Activated naive CD8-positive, alpha-beta T cell treated with anti-CD3 and anti-CD28 coated beads for 36 hours (primary cell): ENCODE data around the gene AHI1. TPM values are rescaled to one million over a fixed set of nuclear protein-coding genes. Genes with fewer than 3 reads are reported as not detected.
A peak's percentile ranks its signal among the peaks of the same experiment; 100 is the strongest.

Experiments used
- DNase-seq: peaks from one replicate; pipeline ENCODE4 v3.0.0; 2021
- H3K27ac Mint-ChIP-seq: one replicate; pipeline ENCODE4 v1.8.0; 2022; ENCODE audit warnings: mild to moderate bottlenecking, moderate library complexity, mixed read lengths
- H3K27me3 Mint-ChIP-seq: one replicate; pipeline ENCODE4 v1.8.0; 2022; ENCODE audit warnings: mild to moderate bottlenecking, mixed read lengths
- H3K36me3 Mint-ChIP-seq: one replicate; pipeline ENCODE4 v1.8.0; 2021; ENCODE audit warnings: mild to moderate bottlenecking, mixed read lengths
- H3K4me1 Mint-ChIP-seq: one replicate; pipeline ENCODE4 v1.8.0; 2021; ENCODE audit warnings: mixed read lengths
- H3K4me3 Mint-ChIP-seq: one replicate; pipeline ENCODE4 v1.8.0; 2022; ENCODE audit warnings: mild to moderate bottlenecking, moderate library complexity, mixed read lengths
- H3K9me3 Mint-ChIP-seq: one replicate; pipeline ENCODE4 v1.8.0; 2022; ENCODE audit warnings: mixed read lengths
- total RNA-seq, 2 experiments: library from RNA; stranded (reverse); gene quantifications; one replicate each; pipeline ENCODE4 v1.2.3, GENCODE V29; 2021

AHI1 gene
- total RNA-seq, 2 experiments from 2014 or later = 35.6 to 37.1 TPM

DNA sequence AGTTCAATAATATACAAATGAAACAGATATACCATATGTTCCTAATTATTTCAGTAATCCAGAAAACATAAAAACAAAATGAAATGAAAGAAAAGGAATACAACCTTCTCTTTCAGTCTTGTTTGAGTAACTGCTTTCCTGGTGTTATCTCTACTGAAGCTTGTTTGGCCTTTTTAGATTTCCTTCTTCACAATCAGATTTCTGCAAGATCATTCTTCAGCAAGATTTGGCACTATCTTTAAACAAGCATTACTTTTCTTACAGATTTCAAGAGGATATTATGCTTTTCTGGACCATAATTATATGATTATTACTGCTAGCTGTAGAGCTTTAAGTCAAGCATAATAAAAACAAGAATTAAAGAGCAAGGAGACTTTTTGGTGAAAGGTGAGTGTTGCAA lies 196.2 kb downstream of the AHI1 start:
- no peaks in the 10 kb centered on the region for H3K27me3 Mint-ChIP-seq
- peaks cover 23% of the 10 kb centered on the region for H3K4me1 Mint-ChIP-seq
- peaks cover 58% of the 10 kb centered on the region for H3K36me3 Mint-ChIP-seq
- DNase-seq = no peak
- H3K27ac Mint-ChIP-seq = no peak overlapping the region
- peaks cover 10% of the 10 kb centered on the region for H3K9me3 Mint-ChIP-seq
- no peak overlapping the region for H3K4me3 Mint-ChIP-seq

DNA sequence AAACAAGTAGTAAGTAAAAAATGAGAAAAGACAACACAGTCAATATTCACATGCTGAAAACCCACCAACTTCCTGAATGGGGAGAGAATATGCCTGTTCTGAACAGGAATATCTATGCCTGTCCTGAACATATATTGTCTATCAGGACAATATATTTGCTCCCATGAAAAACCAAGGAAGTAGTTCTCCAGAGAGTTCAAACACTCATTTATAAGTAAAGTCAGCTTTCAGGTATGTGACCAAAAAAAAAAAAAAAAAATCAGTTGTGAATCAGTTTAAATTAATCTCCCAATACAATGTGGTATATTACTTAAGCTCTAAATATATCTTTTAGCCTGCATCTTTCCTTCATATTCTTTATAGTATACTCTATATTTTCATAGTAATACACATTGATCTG lies 197.0 kb downstream of the AHI1 start:
- Mint-ChIP-seq H3K27ac (no peak overlapping the region), H3K36me3 (peaks cover 56% of the 10 kb centered on the region), H3K9me3 (peaks cover 10% of the 10 kb centered on the region)

DNA sequence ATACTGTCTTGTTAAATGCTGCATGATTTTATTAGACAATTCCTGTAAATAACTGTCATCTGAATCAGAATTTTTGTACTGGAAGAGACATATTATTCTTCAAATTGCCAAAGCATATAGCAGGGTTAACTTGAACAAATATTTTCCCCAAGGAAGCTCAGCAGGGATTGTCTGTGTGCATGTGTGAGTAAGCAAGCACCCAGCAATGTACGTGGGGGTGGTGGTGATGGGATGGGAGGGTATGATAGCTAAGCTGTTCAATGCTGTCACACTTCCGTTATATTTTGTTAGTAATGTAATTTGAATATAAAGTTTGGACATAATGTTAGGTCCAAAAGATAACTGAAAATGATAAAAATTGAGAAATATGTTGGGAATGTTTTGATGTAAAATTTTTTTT lies 198.3 kb downstream of the AHI1 start:
- Mint-ChIP-seq H3K4me3 (no peak overlapping the region), H3K36me3 (peaks cover 52% of the 10 kb centered on the region), H3K27ac (peak overlapping the region; percentile 88), H3K27me3 (no peaks in the 10 kb centered on the region), H3K9me3 (peaks cover 12% of the 10 kb centered on the region), H3K4me1 (peaks cover 20% of the 10 kb centered on the region)
- no peak for DNase-seq

More for the DNA sequence above, 197.0 kb downstream of the AHI1 start:
- no peak for DNase-seq
- Mint-ChIP-seq H3K4me1 (peaks cover 20% of the 10 kb centered on the region), H3K4me3 (no peak overlapping the region), H3K27me3 (no peaks in the 10 kb centered on the region)

DNA sequence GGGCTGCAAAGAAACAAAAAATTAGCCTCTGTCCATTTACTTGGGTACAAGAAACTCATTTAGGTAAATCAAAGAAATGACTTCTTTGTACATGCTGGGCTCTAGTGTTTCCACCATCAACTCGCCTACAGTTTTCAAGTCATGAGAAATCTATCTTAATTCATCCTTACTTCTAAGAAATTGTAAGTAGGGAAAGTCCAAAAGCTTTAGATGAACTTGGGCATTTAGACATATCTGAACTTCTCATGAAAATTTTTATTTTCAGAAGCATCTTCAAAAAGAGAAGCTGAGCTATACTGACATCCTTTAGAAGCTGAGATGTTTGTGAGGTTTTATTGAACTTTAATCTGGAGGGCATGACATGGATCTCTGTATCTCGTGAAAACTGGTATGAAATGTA lies 199.1 kb downstream of the AHI1 start:
- peaks cover 12% of the 10 kb centered on the region for H3K9me3 Mint-ChIP-seq
- peak overlapping the region; percentile 43 for H3K4me3 Mint-ChIP-seq
- no peaks in the 10 kb centered on the region for H3K27me3 Mint-ChIP-seq
- H3K36me3 Mint-ChIP-seq = peaks cover 52% of the 10 kb centered on the region
- H3K4me1 Mint-ChIP-seq = peaks cover 20% of the 10 kb centered on the region
- H3K27ac Mint-ChIP-seq = peak overlapping the region; percentile 88
- no peak for DNase-seq

DNA sequence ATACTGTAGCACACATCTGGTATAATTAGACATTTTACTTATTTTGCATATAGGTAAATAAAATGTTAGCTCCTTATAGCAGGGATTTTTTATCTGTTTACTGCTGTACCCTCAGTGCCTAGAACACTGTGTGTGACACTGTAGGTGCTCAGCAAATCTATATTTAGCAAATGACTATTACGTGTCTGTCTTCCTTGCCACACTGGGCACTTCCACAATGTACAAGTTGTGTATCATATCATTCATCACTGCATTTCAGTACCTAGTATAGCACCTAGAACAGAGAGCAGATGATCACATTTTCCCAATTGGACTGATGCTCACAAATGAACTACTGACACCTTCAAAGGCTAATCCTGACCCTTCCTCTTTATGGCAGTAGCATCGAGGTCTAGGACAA lies 200.8 kb downstream of the AHI1 start:
- H3K9me3 Mint-ChIP-seq = peaks cover 5% of the 10 kb centered on the region
- no peak for DNase-seq
- H3K4me3 Mint-ChIP-seq = no peak overlapping the region

DNA sequence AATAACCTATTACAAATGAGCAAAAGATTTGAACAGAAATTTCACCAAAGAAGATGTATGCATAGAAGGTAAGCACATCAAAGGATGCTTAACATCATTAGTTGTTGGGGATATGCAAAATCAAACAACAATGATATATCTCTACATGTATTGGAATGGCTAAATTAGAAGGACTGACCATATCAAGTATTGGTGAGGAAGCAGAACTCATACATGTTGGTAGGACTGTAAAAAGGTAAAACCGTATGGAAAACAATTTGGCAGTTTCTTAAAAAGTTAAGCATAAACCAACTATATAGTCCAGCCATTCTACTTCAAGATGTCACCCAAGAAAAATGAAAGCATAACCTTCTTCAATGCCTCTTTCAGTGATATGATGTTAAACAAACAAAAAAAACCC lies 202.5 kb downstream of the AHI1 start:
- peaks cover 29% of the 10 kb centered on the region for H3K36me3 Mint-ChIP-seq
- H3K27me3 Mint-ChIP-seq = no peaks in the 10 kb centered on the region

More for the DNA sequence above, 200.8 kb downstream of the AHI1 start:
- Mint-ChIP-seq H3K27me3 (no peaks in the 10 kb centered on the region), H3K4me1 (peaks cover 20% of the 10 kb centered on the region), H3K27ac (no peak overlapping the region), H3K36me3 (peaks cover 36% of the 10 kb centered on the region)

DNA sequence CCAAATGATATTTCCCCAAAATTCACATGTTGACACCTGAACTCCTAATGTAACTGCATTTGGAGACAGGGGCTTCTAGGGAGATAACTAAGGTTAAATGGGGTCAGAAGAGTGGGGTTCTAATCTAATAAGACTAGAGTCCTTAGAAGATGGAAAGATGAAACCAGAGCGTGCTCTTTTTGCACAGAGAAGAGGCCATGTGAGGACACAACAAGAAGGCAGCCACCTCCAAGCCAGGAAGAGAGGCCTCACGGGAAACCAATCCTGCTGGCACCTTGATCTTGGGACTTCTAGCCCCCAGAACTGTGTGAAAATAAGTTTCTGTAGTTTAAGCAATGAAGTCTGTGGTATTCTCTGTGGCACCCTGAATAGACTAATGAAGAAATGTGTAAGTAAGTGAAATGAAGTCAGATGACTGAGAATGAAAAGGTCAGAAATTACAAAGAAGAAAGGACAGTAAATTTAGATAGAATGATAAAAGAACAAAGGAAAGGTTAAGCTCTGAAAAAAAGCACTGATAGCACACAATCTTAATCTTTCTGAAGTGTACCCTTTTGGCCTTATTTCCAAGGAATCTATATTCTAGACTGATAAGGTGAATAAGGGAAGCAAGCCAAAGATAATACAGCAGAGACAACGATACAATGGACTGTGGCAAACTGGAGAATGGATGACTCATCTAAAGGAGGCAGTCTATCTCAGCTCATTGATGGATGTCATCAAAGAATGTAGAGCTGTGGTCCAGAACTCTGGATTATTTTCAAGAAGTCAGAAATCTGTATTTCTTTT lies 206.1 kb downstream of the AHI1 start:
- no peak for DNase-seq
- H3K9me3 Mint-ChIP-seq = peaks cover 3% of the 10 kb centered on the region
- no peaks in the 10 kb centered on the region for H3K27me3 Mint-ChIP-seq
- no peak overlapping the region for H3K4me3 Mint-ChIP-seq
- no peak overlapping the region for H3K27ac Mint-ChIP-seq
- H3K4me1 Mint-ChIP-seq = no peaks in the 10 kb centered on the region
- peaks cover 28% of the 10 kb centered on the region for H3K36me3 Mint-ChIP-seq

More for the DNA sequence above, 202.5 kb downstream of the AHI1 start:
- peaks cover 20% of the 10 kb centered on the region for H3K4me1 Mint-ChIP-seq
- DNase-seq = no peak
- H3K4me3 Mint-ChIP-seq = no peak overlapping the region
- no peak overlapping the region for H3K27ac Mint-ChIP-seq
- H3K9me3 Mint-ChIP-seq = peaks cover 3% of the 10 kb centered on the region

DNA sequence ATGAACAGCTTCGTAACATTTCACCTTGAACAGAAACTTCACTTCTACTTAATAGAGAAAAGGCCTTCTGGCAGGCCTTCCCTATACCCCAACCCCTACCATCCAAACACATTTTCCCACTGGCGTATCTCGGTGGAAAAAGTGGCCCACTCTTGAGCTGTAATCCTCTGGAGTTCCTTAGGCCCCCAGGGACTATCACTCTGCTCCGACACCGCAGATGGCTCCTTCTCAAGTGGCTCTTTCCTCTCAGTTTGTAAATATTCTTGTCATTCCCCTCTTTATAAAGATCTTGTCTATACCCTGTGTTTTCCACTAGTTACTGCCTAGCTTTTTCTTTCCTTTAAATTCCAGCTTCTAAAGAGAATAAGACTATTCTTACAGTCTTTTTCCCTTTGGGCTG lies 207.7 kb downstream of the AHI1 start:
- no peak overlapping the region for H3K27ac Mint-ChIP-seq
- no peak overlapping the region for H3K4me3 Mint-ChIP-seq
- H3K9me3 Mint-ChIP-seq = no peaks in the 10 kb centered on the region
- H3K27me3 Mint-ChIP-seq = no peaks in the 10 kb centered on the region
- H3K4me1 Mint-ChIP-seq = no peaks in the 10 kb centered on the region
- no peak for DNase-seq
- peaks cover 23% of the 10 kb centered on the region for H3K36me3 Mint-ChIP-seq

DNA sequence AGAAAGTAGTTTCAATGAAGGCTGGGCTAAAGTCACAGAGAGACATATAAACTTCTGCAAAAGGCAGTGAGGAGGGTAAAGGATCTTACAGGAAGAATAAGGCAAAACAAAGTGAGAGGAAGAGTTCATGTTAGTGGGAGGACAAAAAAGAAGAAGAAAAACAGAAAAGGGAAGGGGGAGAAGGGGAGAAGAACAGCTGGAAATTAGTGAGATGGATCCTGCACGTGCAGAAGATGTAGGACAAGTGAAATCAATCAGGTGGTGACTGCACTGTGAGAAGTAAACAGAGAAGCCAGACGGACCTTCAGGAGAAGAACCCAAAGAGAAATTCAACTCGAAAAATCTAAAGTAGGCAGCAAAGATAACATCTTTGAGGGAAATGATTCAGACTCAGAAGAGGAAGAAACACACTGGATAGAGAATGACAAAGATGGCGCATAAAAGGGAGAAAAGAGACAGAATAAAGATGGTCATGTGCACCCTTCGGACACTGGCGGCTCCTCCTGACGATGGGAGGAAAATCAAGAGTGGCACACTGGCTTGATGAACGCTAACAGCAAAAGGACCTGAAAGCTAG lies 210.5 kb downstream of the AHI1 start:
- Mint-ChIP-seq H3K27ac (no peak overlapping the region), H3K27me3 (no peaks in the 10 kb centered on the region), H3K4me3 (no peak overlapping the region), H3K4me1 (no peaks in the 10 kb centered on the region), H3K9me3 (no peaks in the 10 kb centered on the region), H3K36me3 (peaks cover 20% of the 10 kb centered on the region)
- no peak for DNase-seq

DNA sequence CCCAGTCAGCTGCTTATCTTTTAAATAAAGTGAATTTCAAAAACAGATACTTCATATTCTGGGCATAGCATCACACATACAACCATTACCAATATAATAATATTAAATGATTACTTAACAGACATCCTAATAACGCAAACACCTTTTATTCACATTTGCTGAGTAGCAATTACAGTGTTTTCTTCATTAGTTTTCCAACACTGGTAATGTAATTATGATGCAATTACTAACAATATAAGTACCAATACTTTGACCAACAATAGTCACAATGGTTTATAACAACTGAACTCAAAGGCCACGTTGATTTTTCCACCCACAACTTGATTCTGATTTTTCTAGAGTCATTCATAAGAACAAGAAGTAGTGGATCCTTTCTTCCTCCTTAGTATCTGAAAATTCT lies 212.4 kb downstream of the AHI1 start:
- H3K36me3 Mint-ChIP-seq = peaks cover 20% of the 10 kb centered on the region
- H3K9me3 Mint-ChIP-seq = no peaks in the 10 kb centered on the region
- no peak overlapping the region for H3K27ac Mint-ChIP-seq
- H3K27me3 Mint-ChIP-seq = no peaks in the 10 kb centered on the region
- DNase-seq = no peak
- H3K4me3 Mint-ChIP-seq = no peak overlapping the region
- H3K4me1 Mint-ChIP-seq = peaks cover 2% of the 10 kb centered on the region

DNA sequence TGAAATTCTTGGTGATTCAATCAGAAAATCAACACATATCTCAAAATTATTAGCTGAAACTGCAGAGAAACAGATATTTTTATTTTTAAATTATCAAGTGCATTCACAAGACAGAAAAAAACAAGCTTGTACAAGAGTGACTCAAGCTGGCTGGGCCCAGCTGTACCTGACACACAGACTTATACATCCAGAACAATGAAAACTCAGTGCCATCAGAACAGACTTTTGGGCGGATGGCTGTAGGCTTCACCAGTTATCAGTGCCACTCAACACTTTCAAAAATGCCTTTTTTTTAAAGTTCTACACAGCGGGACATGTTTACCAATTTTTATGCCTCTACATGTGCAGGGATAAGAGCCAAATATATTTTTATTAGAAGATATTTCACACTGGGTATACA lies 213.6 kb downstream of the AHI1 start:
- Mint-ChIP-seq H3K27ac (no peak overlapping the region), H3K36me3 (peaks cover 18% of the 10 kb centered on the region), H3K9me3 (no peaks in the 10 kb centered on the region), H3K4me1 (peaks cover 2% of the 10 kb centered on the region), H3K27me3 (no peaks in the 10 kb centered on the region), H3K4me3 (no peak overlapping the region)
- DNase-seq = no peak

DNA sequence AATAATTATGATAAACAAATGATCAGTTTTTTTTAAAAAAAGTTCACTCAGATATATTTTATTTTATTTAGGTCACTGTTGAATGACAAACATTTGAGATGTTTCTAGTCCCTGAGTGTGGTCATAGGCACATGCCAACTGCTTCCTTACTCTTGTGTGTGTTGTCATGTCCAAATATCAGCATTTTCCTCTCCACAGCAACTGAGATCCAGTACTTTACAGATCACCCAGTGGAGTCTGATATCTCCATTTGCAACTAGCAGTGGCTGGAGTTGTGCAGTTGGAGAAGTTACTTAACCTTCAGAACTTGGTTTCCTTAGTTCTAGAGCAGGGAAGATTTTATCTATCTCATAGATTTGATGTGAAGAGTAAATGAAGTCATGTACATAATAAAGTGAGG lies 215.1 kb downstream of the AHI1 start:
- Mint-ChIP-seq H3K27me3 (no peaks in the 10 kb centered on the region), H3K36me3 (peaks cover 14% of the 10 kb centered on the region), H3K9me3 (no peaks in the 10 kb centered on the region), H3K27ac (no peak overlapping the region), H3K4me3 (no peak overlapping the region), H3K4me1 (peaks cover 2% of the 10 kb centered on the region)
- DNase-seq = no peak

DNA sequence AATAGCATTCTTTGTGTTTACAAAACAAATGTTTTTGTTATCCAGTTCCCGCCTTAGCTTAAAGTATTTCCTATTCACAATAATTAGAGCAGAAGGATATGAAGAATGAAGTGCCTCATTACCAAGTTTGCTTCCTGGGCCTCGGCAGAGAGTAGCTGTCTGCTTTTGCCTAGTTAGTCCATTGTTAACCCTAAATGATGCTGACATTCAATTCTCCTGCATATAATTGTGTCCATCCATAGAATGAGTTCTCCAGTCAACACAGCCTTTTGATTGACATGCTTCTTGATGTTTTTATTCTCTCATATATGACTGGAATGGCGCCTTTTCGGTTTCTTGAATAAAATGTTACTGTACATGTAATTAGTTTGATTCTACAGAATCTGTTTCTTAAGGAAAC lies 215.6 kb downstream of the AHI1 start:
- Mint-ChIP-seq H3K9me3 (no peaks in the 10 kb centered on the region), H3K36me3 (peaks cover 10% of the 10 kb centered on the region), H3K27me3 (peaks cover under 1% of the 10 kb centered on the region), H3K4me3 (no peak overlapping the region), H3K27ac (no peak overlapping the region), H3K4me1 (peaks cover 2% of the 10 kb centered on the region)
- no peak for DNase-seq

DNA sequence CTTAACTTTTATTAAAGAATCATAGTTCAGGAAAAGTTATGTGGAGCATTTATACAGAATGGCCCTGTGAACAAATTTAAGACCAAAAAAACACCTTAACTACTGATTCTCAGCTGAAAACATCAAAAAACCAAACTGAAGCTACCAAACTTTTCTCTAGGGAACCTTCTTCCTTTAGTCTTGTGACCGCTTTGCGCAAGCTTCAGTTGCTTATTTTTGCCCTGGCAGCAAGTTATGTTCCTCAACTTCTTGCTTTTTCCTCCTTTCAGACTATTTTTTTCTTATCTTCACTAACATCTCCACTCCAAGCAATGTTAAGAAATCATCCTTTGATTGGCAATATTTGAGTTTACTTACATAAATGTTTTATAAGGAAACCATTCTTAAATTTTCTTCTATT lies 216.3 kb downstream of the AHI1 start:
- Mint-ChIP-seq H3K27ac (no peak overlapping the region), H3K4me3 (no peak overlapping the region), H3K4me1 (peaks cover 2% of the 10 kb centered on the region), H3K27me3 (peaks cover 7% of the 10 kb centered on the region), H3K36me3 (peaks cover 10% of the 10 kb centered on the region), H3K9me3 (no peaks in the 10 kb centered on the region)
- DNase-seq = no peak

DNA sequence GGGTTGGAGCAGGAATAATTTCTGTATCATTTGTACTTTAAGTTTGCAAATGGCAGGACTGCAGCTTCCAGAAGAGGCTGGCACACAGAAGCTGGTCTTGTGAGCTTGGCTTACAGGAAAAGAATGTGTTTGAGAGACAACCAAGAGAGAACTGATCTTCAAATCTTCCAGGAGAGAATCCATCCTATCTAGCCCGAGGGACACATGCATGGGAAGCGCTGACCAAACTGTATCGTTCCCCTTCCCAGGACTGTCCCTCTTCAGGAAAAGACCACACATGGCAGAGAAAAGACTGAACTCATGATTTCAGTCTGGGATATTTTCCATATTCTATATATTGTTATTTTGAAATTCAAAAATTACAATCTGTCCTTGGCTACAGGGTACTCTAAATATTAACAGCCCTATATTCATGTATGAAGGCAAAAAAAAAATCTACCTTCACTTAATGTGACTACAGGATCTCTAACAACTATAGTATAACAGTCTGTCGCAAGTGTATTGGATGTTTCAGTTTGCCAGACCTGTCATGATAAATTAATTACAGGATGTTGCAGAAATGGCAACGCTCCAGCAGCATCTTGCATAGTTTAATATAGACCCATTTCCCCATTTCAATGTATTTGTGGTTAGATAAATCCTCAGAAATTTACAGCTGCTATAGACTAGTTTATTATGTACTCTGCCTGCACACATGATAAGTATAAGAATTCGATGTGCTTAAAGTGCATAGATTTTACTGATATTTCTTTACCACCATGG lies 217.0 kb downstream of the AHI1 start:
- H3K36me3 Mint-ChIP-seq = peaks cover 7% of the 10 kb centered on the region
- no peak for DNase-seq
- peaks cover 2% of the 10 kb centered on the region for H3K4me1 Mint-ChIP-seq
- peaks cover 7% of the 10 kb centered on the region for H3K27me3 Mint-ChIP-seq
- no peak overlapping the region for H3K4me3 Mint-ChIP-seq
- H3K27ac Mint-ChIP-seq = no peak overlapping the region
- no peaks in the 10 kb centered on the region for H3K9me3 Mint-ChIP-seq
